Liver (tissue), 9 donors: ENCODE results near the gene ZNF775. TPM values are rescaled to one million over a fixed set of nuclear protein-coding genes. Genes with fewer than 3 reads are reported as not detected.

Source experiments
- DNase-seq: peaks from one replicate; pipeline ENCODE4 v3.0.0-alpha.2; 2017; ENCODE audit warnings: low spot score
- H3K27ac ChIP-seq, 2 donors: one replicate each; pipeline ENCODE4 v1.7.0; 2013; ENCODE audit warnings: inconsistent platforms in 2 of 2, low read length in 2 of 2, control low read depth in 1 of 2, low read depth in 1 of 2, mild to moderate bottlenecking in 1 of 2
- H3K27me3 ChIP-seq, 4 donors: one replicate each; pipeline versions ENCODE4 v1.6.1 to v1.7.0; 2013; ENCODE audit warnings: low read length in 3 of 4, inconsistent platforms in 1 of 4, mild to moderate bottlenecking in 1 of 4, moderate library complexity in 1 of 4; ENCODE audit not compliant: control insufficient read depth in 4 of 4, insufficient read depth in 4 of 4
- H3K36me3 ChIP-seq, 4 donors: one replicate each; pipeline versions ENCODE4 v1.6.1 to v1.7.0; 2013; ENCODE audit warnings: low read length in 3 of 4, mild to moderate bottlenecking in 3 of 4, low read depth in 1 of 4, moderate library complexity in 1 of 4; ENCODE audit not compliant: control insufficient read depth in 4 of 4, insufficient read depth in 3 of 4
- H3K4me1 ChIP-seq, 4 donors: one replicate each; pipeline versions ENCODE4 v1.6.1 to v1.7.0; 2013; ENCODE audit warnings: low read length in 3 of 4, mild to moderate bottlenecking in 3 of 4, moderate library complexity in 1 of 4; ENCODE audit not compliant: control insufficient read depth in 4 of 4, insufficient read depth in 4 of 4
- H3K4me3 ChIP-seq, 3 donors: one replicate each; pipeline versions ENCODE4 v1.6.1 to v1.7.0; 2013; ENCODE audit warnings: low read length in 3 of 3, control low read depth in 1 of 3, low read depth in 1 of 3, mild to moderate bottlenecking in 1 of 3
- H3K9ac ChIP-seq, 2 donors: one replicate each; pipeline ENCODE4 v1.7.0; 2013; ENCODE audit warnings: low read length in 2 of 2, mild to moderate bottlenecking in 2 of 2, moderate library complexity in 2 of 2, control low read depth in 1 of 2, low read depth in 1 of 2
- H3K9me3 ChIP-seq, 4 donors: one replicate each; pipeline versions ENCODE4 v1.6.1 to v1.7.0; 2013; ENCODE audit warnings: low read length in 3 of 4; ENCODE audit not compliant: control insufficient read depth in 4 of 4
- EGR1 ChIP-seq, 2 donors: IDR thresholded peaks; 2 replicates each; pipeline ENCODE4 v1.6.1; 2016 to 2018; ENCODE audit warnings: antibody characterized with exemption in 2 of 2, low read depth in 2 of 2
- FOXA1 ChIP-seq: IDR thresholded peaks from 2 replicates; pipeline ENCODE4 v1.6.1; 2016; ENCODE audit warnings: antibody characterized with exemption
- FOXA2 ChIP-seq: IDR thresholded peaks from 2 replicates; pipeline ENCODE4 v1.6.1; 2016; ENCODE audit warnings: antibody characterized with exemption
- GABPA ChIP-seq, 2 donors: IDR thresholded peaks in 1 of 2; conservative IDR thresholded peaks in 1 of 2; 2 replicates each; pipeline ENCODE4 v1.6.1; 2016; ENCODE audit warnings: antibody characterized with exemption in 2 of 2, mild to moderate bottlenecking in 1 of 2, moderate library complexity in 1 of 2
- HNF4A ChIP-seq, 2 donors: conservative IDR thresholded peaks; 2 replicates each; pipeline ENCODE4 v1.6.1; 2016; ENCODE audit warnings: antibody characterized with exemption in 2 of 2, mild to moderate bottlenecking in 2 of 2
- HNF4G ChIP-seq: IDR thresholded peaks from 2 replicates; pipeline ENCODE4 v1.6.1; 2016; ENCODE audit warnings: antibody characterized with exemption
- JUND ChIP-seq, 2 donors: IDR thresholded peaks; 2 replicates each; pipeline ENCODE4 v1.6.1; 2016; ENCODE audit warnings: antibody characterized with exemption in 2 of 2
- NR2F2 ChIP-seq: IDR thresholded peaks from 2 replicates; pipeline ENCODE4 v1.6.1; 2016; ENCODE audit warnings: antibody characterized with exemption
- RAD21 ChIP-seq, 2 donors: IDR thresholded peaks; 2 replicates each; pipeline ENCODE4 v1.6.1; 2016; ENCODE audit warnings: antibody characterized with exemption in 2 of 2, mild to moderate bottlenecking in 2 of 2
- RXRA ChIP-seq, 2 donors: IDR thresholded peaks; 2 replicates each; pipeline ENCODE4 v1.6.1; 2017 to 2018; ENCODE audit warnings: antibody characterized with exemption in 2 of 2, mild to moderate bottlenecking in 1 of 2
- SP1 ChIP-seq: IDR thresholded peaks from 2 replicates; pipeline ENCODE4 v1.6.1; 2018; ENCODE audit warnings: antibody characterized with exemption, mild to moderate bottlenecking
- TAF1 ChIP-seq: conservative IDR thresholded peaks from 2 replicates; pipeline ENCODE4 v1.6.1; 2016; ENCODE audit warnings: antibody characterized with exemption, mild to moderate bottlenecking
- YY1 ChIP-seq: IDR thresholded peaks from 2 replicates; pipeline ENCODE4 v1.6.1; 2016; ENCODE audit warnings: antibody characterized with exemption, mild to moderate bottlenecking
- WGBS: extraction: QIAGEN DNeasy Blood & Tissue Kit; methylation state at CpG from one replicate; pipeline ENCODE4 v1.1.7; 2013; 5-methylcytosine and 5-hydroxymethylcytosine counted together
- polyA plus RNA-seq, 2 donors: library from polyadenylated mRNA; stranded (reverse) in 1 of 2; unstranded in 1 of 2; fragments of 200-250 nt in 1 of 2; fragments of >200 nt in 1 of 2; fragmentation: Nextera tagmentation in 1 of 2; extraction: Ambion mirVana in 1 of 2; gene quantifications; one replicate each; pipeline versions ENCODE4 v1.2.1 to v1.2.3, GENCODE V29; 2013 to 2015
- total RNA-seq, 2 donors: library from RNA; depleted of rRNA; stranded (reverse); fragments of >200 nt; gene quantifications; one replicate each; pipeline ENCODE4 v1.2.3, GENCODE V29; 2014
- TF ChIP-seq, protein P1 (sequence below): IDR thresholded peaks from 2 replicates; pipeline ENCODE4 v1.6.1; 2016; ENCODE audit warnings: antibody characterized with exemption
- TF ChIP-seq, protein P2 (sequence below): IDR thresholded peaks from 2 replicates; pipeline ENCODE4 v1.6.1; 2016; ENCODE audit warnings: antibody characterized with exemption
- TF ChIP-seq, protein P3 (sequence below): IDR thresholded peaks from 2 replicates; pipeline ENCODE4 v1.6.1; 2016; ENCODE audit warnings: antibody characterized with exemption, mild to moderate bottlenecking
- TF ChIP-seq, protein P4 (sequence below): IDR thresholded peaks from 2 replicates; pipeline ENCODE4 v1.6.1; 2016; ENCODE audit warnings: antibody characterized with exemption
- donor health status: healthy.
- donor health status: healthy.
- donor health status: healthy.
- donor health status: healthy.
- donor health status: healthy.

ZNF775 gene
- total and polyA plus RNA-seq, 4 donors, result 0.08 to 3.1 (median 0.52) TPM

DNA sequence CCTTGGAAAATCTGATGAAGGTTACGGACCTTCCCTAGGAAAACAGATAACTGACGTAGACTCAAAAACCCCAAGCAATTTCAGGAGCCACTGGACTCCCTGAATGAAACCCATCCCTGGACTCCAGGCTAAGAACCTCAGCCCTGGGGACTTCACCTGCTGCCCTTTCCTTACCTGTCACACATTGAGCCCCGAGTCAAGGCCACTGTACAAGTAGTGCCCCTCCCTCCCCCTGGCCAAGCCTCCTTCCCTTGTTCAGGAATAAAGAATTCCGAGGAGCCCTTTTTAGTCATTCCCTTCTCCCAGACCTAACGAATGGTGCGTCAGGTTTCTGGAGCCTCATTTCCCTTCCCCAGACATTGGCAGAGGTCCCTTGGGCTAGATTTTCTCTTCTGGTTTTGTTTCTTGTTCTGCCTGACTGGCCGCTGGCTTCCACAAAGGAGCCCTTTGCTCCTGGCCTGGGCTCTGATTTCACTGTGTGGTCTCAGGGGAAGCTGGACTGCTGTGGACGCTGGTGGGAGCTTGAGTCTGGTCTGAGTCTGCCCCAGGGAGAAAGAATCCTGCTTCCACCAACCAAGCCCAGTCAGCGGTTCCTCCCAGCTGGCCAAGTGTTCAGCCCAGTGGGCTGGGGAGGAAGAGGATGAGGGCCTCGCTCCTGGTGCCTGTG is 31.7 kb downstream of the ZNF775 start:
- no peak for TF ChIP-seq HNF4G
- no peak for TF ChIP-seq HNF4A (conservative IDR thresholded peaks at IDR 0.05)
- TF ChIP-seq, protein P1, sequence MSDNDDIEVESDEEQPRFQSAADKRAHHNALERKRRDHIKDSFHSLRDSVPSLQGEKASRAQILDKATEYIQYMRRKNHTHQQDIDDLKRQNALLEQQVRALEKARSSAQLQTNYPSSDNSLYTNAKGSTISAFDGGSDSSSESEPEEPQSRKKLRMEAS, result no peak
- TF ChIP-seq FOXA1, result no peak
- TF ChIP-seq, protein P2, sequence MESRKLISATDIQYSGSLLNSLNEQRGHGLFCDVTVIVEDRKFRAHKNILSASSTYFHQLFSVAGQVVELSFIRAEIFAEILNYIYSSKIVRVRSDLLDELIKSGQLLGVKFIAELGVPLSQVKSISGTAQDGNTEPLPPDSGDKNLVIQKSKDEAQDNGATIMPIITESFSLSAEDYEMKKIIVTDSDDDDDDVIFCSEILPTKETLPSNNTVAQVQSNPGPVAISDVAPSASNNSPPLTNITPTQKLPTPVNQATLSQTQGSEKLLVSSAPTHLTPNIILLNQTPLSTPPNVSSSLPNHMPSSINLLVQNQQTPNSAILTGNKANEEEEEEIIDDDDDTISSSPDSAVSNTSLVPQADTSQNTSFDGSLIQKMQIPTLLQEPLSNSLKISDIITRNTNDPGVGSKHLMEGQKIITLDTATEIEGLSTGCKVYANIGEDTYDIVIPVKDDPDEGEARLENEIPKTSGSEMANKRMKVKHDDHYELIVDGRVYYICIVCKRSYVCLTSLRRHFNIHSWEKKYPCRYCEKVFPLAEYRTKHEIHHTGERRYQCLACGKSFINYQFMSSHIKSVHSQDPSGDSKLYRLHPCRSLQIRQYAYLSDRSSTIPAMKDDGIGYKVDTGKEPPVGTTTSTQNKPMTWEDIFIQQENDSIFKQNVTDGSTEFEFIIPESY, result no peak
- TF ChIP-seq GABPA (IDR thresholded peaks at IDR 0.05 in 1 of 2, conservative IDR thresholded peaks at IDR 0.05 in 1 of 2), result no peak
- TF ChIP-seq YY1, result no peak
- TF ChIP-seq, protein P3, sequence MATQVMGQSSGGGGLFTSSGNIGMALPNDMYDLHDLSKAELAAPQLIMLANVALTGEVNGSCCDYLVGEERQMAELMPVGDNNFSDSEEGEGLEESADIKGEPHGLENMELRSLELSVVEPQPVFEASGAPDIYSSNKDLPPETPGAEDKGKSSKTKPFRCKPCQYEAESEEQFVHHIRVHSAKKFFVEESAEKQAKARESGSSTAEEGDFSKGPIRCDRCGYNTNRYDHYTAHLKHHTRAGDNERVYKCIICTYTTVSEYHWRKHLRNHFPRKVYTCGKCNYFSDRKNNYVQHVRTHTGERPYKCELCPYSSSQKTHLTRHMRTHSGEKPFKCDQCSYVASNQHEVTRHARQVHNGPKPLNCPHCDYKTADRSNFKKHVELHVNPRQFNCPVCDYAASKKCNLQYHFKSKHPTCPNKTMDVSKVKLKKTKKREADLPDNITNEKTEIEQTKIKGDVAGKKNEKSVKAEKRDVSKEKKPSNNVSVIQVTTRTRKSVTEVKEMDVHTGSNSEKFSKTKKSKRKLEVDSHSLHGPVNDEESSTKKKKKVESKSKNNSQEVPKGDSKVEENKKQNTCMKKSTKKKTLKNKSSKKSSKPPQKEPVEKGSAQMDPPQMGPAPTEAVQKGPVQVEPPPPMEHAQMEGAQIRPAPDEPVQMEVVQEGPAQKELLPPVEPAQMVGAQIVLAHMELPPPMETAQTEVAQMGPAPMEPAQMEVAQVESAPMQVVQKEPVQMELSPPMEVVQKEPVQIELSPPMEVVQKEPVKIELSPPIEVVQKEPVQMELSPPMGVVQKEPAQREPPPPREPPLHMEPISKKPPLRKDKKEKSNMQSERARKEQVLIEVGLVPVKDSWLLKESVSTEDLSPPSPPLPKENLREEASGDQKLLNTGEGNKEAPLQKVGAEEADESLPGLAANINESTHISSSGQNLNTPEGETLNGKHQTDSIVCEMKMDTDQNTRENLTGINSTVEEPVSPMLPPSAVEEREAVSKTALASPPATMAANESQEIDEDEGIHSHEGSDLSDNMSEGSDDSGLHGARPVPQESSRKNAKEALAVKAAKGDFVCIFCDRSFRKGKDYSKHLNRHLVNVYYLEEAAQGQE, result no peak
- no peak for TF ChIP-seq JUND (IDR thresholded peaks at IDR 0.05)
- no peak for TF ChIP-seq RAD21 (IDR thresholded peaks at IDR 0.05)
- no peak for TF ChIP-seq SP1
- TF ChIP-seq, protein P4, sequence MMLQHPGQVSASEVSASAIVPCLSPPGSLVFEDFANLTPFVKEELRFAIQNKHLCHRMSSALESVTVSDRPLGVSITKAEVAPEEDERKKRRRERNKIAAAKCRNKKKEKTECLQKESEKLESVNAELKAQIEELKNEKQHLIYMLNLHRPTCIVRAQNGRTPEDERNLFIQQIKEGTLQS, result no peak
- TF ChIP-seq RXRA (IDR thresholded peaks at IDR 0.05), result no peak
- TF ChIP-seq FOXA2, result no peak
- no peak for TF ChIP-seq EGR1 (IDR thresholded peaks at IDR 0.05; ENCODE audit: low read depth in 2 of 2)
- no peak overlapping the region for H3K27ac ChIP-seq
- WGBS, result 94% methylated on average over 10 of the region's 10 CpGs
- DNase-seq, result no peak
- no peaks in the 10 kb centered on the region for H3K9me3 ChIP-seq
- peaks cover 3 to 23% (median 19%) of the 10 kb centered on the region in 4 donors for H3K4me1 ChIP-seq
- H3K36me3 ChIP-seq, result no peaks in the 10 kb centered on the region
- H3K4me3 ChIP-seq, result no peak overlapping the region
- no peaks in the 10 kb centered on the region for H3K27me3 ChIP-seq
- H3K9ac ChIP-seq, result no peak overlapping the region

DNA sequence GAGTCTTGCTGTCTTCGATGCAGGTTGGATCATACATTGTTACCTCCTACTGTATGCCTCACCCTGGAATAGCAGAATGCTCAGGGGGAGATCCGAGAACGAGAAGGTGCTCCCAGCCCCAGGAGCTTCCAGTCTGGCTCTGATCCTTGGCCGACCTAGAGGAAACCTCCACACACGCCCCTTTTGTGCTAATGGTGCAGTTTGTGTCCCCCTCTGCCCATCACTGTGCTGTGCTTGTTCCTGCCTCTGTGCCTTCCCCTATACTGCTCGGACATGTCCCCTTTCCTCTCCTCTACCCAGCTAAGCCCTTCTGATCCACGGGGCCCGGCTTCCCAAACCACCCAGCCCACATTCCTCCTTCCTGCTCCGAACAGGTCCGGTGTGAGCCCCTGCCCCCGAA is 32.5 kb downstream of the ZNF775 start:
- WGBS, result 91% methylated on average over 11 of the region's 11 CpGs
- no peak overlapping the region for H3K27ac ChIP-seq
- no peak for DNase-seq
- H3K27me3 ChIP-seq, result no peaks in the 10 kb centered on the region
- no peak overlapping the region for H3K4me3 ChIP-seq
- peaks cover 1 to 18% (median 11%) of the 10 kb centered on the region in 4 donors for H3K4me1 ChIP-seq
- no peaks in the 10 kb centered on the region for H3K9me3 ChIP-seq
- no peaks in the 10 kb centered on the region for H3K36me3 ChIP-seq
- H3K9ac ChIP-seq, result no peak overlapping the region
- no peak for TF ChIP-seq GABPA (IDR thresholded peaks at IDR 0.05 in 1 of 2, conservative IDR thresholded peaks at IDR 0.05 in 1 of 2)
- TF ChIP-seq, protein P1, result no peak
- TF ChIP-seq, protein P4, result no peak
- no peak for TF ChIP-seq TAF1
- TF ChIP-seq, protein P3, result no peak
- TF ChIP-seq, protein P2, result no peak
- TF ChIP-seq FOXA2, result no peak
- TF ChIP-seq SP1, result no peak
- TF ChIP-seq RAD21 (IDR thresholded peaks at IDR 0.05), result no peak
- no peak for TF ChIP-seq NR2F2
